ENCODE data around the gene RNF113B. TPM values are rescaled to one million over a fixed set of nuclear protein-coding genes. Genes with fewer than 3 reads are reported as not detected.

The RNF113B gene
- total RNA-seq, 4 donors from 2014 or later = not detected

- no peak for DNase-seq (ENCODE audit: low spot score in 2 of 2)
- no peaks in the 10 kb centered on the region for H3K9me3 ChIP-seq
- H3K27me3 ChIP-seq = no peaks in the 10 kb centered on the region
- peaks cover 3% of the 10 kb centered on the region for H3K4me1 ChIP-seq
- H3K27ac ChIP-seq = no peak overlapping the region
- TF ChIP-seq EP300 (IDR thresholded peaks at IDR 0.05) = no peak
- TF ChIP-seq, protein P1, sequence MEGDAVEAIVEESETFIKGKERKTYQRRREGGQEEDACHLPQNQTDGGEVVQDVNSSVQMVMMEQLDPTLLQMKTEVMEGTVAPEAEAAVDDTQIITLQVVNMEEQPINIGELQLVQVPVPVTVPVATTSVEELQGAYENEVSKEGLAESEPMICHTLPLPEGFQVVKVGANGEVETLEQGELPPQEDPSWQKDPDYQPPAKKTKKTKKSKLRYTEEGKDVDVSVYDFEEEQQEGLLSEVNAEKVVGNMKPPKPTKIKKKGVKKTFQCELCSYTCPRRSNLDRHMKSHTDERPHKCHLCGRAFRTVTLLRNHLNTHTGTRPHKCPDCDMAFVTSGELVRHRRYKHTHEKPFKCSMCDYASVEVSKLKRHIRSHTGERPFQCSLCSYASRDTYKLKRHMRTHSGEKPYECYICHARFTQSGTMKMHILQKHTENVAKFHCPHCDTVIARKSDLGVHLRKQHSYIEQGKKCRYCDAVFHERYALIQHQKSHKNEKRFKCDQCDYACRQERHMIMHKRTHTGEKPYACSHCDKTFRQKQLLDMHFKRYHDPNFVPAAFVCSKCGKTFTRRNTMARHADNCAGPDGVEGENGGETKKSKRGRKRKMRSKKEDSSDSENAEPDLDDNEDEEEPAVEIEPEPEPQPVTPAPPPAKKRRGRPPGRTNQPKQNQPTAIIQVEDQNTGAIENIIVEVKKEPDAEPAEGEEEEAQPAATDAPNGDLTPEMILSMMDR (IDR thresholded peaks at IDR 0.05) = no peak
- no peak for TF ChIP-seq POLR2AphosphoS5 (IDR thresholded peaks at IDR 0.05)
- TF ChIP-seq POLR2A (IDR thresholded peaks at IDR 0.05) = no peak
- 90% methylated on average over 11 of the region's 14 CpGs for WGBS
- no peaks in the 10 kb centered on the region for H3K36me3 ChIP-seq
- H3K4me3 ChIP-seq = no peak overlapping the region
Observed at GRCh38 chr13:98188544-98189166, 11.6 kb upstream of the RNF113B start.

DNA sequence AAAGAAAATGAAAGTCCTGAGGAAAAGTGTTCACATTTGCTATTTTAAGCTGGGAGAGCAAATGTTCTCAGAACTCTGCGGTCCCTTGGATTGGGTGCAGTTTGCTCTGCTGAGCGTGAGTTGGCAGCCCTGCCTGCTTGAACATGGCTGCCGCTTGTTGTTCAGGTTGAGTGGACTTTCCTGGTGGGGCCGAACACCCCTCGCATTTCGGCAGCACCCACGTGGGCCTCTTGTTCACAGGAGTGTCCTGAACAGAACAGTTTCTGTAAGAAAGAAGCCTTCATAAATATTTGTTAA, 10.8 kb upstream of the RNF113B start:
- TF ChIP-seq POLR2A (IDR thresholded peaks at IDR 0.05) (no peak), EP300 (IDR thresholded peaks at IDR 0.05) (no peak), POLR2AphosphoS5 (IDR thresholded peaks at IDR 0.05) (no peak)
- TF ChIP-seq, protein P1 (IDR thresholded peaks at IDR 0.05) = no peak
- Histone ChIP-seq H3K36me3 (no peaks in the 10 kb centered on the region), H3K4me1 (peaks cover 3% of the 10 kb centered on the region), H3K9me3 (no peaks in the 10 kb centered on the region), H3K4me3 (no peak overlapping the region), H3K27me3 (no peaks in the 10 kb centered on the region), H3K27ac (no peak overlapping the region)
- WGBS = 78% methylated on average over 7 of the region's 7 CpGs
- no peak for DNase-seq (ENCODE audit: low spot score in 2 of 2)

- no peak for TF ChIP-seq POLR2AphosphoS5 (IDR thresholded peaks at IDR 0.05)
- no peak for TF ChIP-seq POLR2A (IDR thresholded peaks at IDR 0.05)
- TF ChIP-seq EP300 (IDR thresholded peaks at IDR 0.05) = no peak
- no peak overlapping the region for H3K27ac ChIP-seq
Observed at GRCh38 chr13:98187155-98187964, 10.3 kb upstream of the RNF113B start.

GRCh38 chr13:98184792-98185191, 7.7 kb upstream of the RNF113B start:
- Histone ChIP-seq H3K4me1 (peaks cover 3% of the 10 kb centered on the region), H3K4me3 (no peak overlapping the region), H3K27ac (no peak overlapping the region), H3K36me3 (no peaks in the 10 kb centered on the region), H3K9me3 (no peaks in the 10 kb centered on the region), H3K27me3 (no peaks in the 10 kb centered on the region)
- 59% methylated on average over 1 of the region's 1 CpG for WGBS
- no peak for DNase-seq (ENCODE audit: low spot score in 2 of 2)
- TF ChIP-seq, protein P1 (IDR thresholded peaks at IDR 0.05) = no peak
- TF ChIP-seq POLR2A (IDR thresholded peaks at IDR 0.05) = no peak
- no peak for TF ChIP-seq POLR2AphosphoS5 (IDR thresholded peaks at IDR 0.05)
- TF ChIP-seq EP300 (IDR thresholded peaks at IDR 0.05) = no peak

More at GRCh38 chr13:98187155-98187964, 10.3 kb upstream of the RNF113B start:
- no peak overlapping the region for H3K4me3 ChIP-seq
- 65% methylated on average over 4 of the region's 4 CpGs for whole genome bisulfite sequencing
- no peaks in the 10 kb centered on the region for H3K27me3 ChIP-seq
- H3K4me1 ChIP-seq = peaks cover 3% of the 10 kb centered on the region
- DNase-seq (ENCODE audit: low spot score in 2 of 2) = no peak
- H3K9me3 ChIP-seq = no peaks in the 10 kb centered on the region
- no peaks in the 10 kb centered on the region for H3K36me3 ChIP-seq

DNA sequence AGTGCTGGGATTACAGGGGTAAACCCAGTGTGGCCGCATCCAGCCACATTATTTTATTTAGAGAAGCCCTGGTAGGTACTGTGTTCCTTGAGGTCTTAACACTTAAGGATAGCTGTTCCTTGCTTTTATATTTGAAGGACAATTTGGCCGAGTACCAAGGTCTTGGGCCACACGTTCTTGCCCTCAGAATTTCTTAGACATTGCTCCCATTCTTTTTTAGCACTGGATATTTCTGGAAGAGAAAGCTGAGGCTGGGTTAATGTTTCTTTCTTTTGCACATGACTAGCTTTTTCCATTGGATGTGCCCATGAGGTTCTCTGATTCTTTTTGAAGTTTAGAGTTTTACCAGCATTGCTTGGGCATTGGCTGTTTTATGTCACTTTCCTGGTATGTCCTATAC, 5.5 kb upstream of the RNF113B start:
- no peaks in the 10 kb centered on the region for H3K9me3 ChIP-seq
- peaks cover 3% of the 10 kb centered on the region for H3K4me1 ChIP-seq
- H3K27me3 ChIP-seq = no peaks in the 10 kb centered on the region
- H3K4me3 ChIP-seq = no peak overlapping the region
- TF ChIP-seq, protein P1 (IDR thresholded peaks at IDR 0.05) = no peak
- TF ChIP-seq POLR2AphosphoS5 (IDR thresholded peaks at IDR 0.05) = no peak
- no peak for TF ChIP-seq POLR2A (IDR thresholded peaks at IDR 0.05)
- TF ChIP-seq EP300 (IDR thresholded peaks at IDR 0.05) = no peak
- H3K36me3 ChIP-seq = no peaks in the 10 kb centered on the region
- DNase-seq (ENCODE audit: low spot score in 2 of 2) = no peak
- 83% methylated on average over 3 of the region's 3 CpGs for WGBS
- H3K27ac ChIP-seq = no peak overlapping the region

Measured in suprapubic skin (tissue), 4 donors.